Measurements from ENCODE around the gene OTOG.

The OTOG gene

GRCh38 chr11:17538054-17538453 lies 9.0 kb upstream of the OTOG start:
- DNase-seq (ENCODE audit: extremely low read depth in 1 of 2, low read depth in 1 of 2), result no peak

- DNase-seq (ENCODE audit: extremely low read depth in 1 of 2, low read depth in 1 of 2), result no peak
Observed at GRCh38 chr11:17538731-17539130, 8.3 kb upstream of the OTOG start.

GRCh38 chr11:17540807-17541206 lies 6.3 kb upstream of the OTOG start:
- no peak for DNase-seq (ENCODE audit: extremely low read depth in 1 of 2, low read depth in 1 of 2)

- no peak for DNase-seq (ENCODE audit: extremely low read depth in 1 of 2, low read depth in 1 of 2)
Observed at GRCh38 chr11:17541330-17541885, 5.7 kb upstream of the OTOG start.

- DNase-seq (ENCODE audit: extremely low read depth in 1 of 2, low read depth in 1 of 2), result no peak
Observed at GRCh38 chr11:17542249-17542648, 4.8 kb upstream of the OTOG start.

- no peak for DNase-seq (ENCODE audit: extremely low read depth in 1 of 2, low read depth in 1 of 2)
Observed at GRCh38 chr11:17543041-17543440, 4.0 kb upstream of the OTOG start.

- no peak for DNase-seq (ENCODE audit: extremely low read depth in 1 of 2, low read depth in 1 of 2)
Observed at GRCh38 chr11:17543574-17544180, 3.4 kb upstream of the OTOG start.

- peak in 1 of 2 donors; percentile 5 for DNase-seq (ENCODE audit: extremely low read depth in 1 of 2, low read depth in 1 of 2)
Observed at GRCh38 chr11:17544181-17544622, 2.9 kb upstream of the OTOG start, which contains the start of gene USH1C. Gene USH1C, minus strand, starts transcription at chr11:17544416. Its CDS starts 109 bp downstream, at chr11:17544307.

- no peak for DNase-seq (ENCODE audit: extremely low read depth in 1 of 2, low read depth in 1 of 2)
Observed at GRCh38 chr11:17546240-17546639, 819 bp upstream of the OTOG start.

GRCh38 chr11:17547932-17548331 lies 873 bp downstream of the OTOG start:
- DNase-seq (ENCODE audit: extremely low read depth in 1 of 2, low read depth in 1 of 2), result no peak

- no peak for DNase-seq (ENCODE audit: extremely low read depth in 1 of 2, low read depth in 1 of 2)
Observed at GRCh38 chr11:17548444-17548843, 1.4 kb downstream of the OTOG start.

- DNase-seq (ENCODE audit: extremely low read depth in 1 of 2, low read depth in 1 of 2), result no peak
Observed at GRCh38 chr11:17550450-17551346, 3.6 kb downstream of the OTOG start.

- DNase-seq (ENCODE audit: extremely low read depth in 1 of 2, low read depth in 1 of 2), result no peak
Observed at GRCh38 chr11:17551347-17552040, 4.4 kb downstream of the OTOG start.

GRCh38 chr11:17552041-17552355 lies 4.9 kb downstream of the OTOG start:
- no peak for DNase-seq (ENCODE audit: extremely low read depth in 1 of 2, low read depth in 1 of 2)

GRCh38 chr11:17552392-17553248 lies 5.6 kb downstream of the OTOG start:
- DNase-seq (ENCODE audit: extremely low read depth in 1 of 2, low read depth in 1 of 2), result no peak

GRCh38 chr11:17553249-17553546 lies 6.1 kb downstream of the OTOG start:
- no peak for DNase-seq (ENCODE audit: extremely low read depth in 1 of 2, low read depth in 1 of 2)

GRCh38 chr11:17554487-17554886 lies 7.4 kb downstream of the OTOG start:
- no peak for DNase-seq (ENCODE audit: extremely low read depth in 1 of 2, low read depth in 1 of 2)

GRCh38 chr11:17556999-17557398 lies 9.9 kb downstream of the OTOG start:
- no peak for DNase-seq (ENCODE audit: extremely low read depth in 1 of 2, low read depth in 1 of 2)

GRCh38 chr11:17558025-17558780 lies 11.1 kb downstream of the OTOG start:
- DNase-seq (ENCODE audit: extremely low read depth in 1 of 2, low read depth in 1 of 2), result no peak

GRCh38 chr11:17558916-17559315 lies 11.9 kb downstream of the OTOG start:
- no peak for DNase-seq (ENCODE audit: extremely low read depth in 1 of 2, low read depth in 1 of 2)

All from activated CD8-positive, alpha-beta memory T cell treated with anti-CD3 and anti-CD28 coated beads for 1 hour (primary cell).